Neuron (in vitro differentiated cells): ENCODE measurements around the gene TRAPPC10.

ENCODE experiments used
- H2AFZ ChIP-seq: one replicate; pipeline ENCODE4 v1.6.1; 2013; ENCODE audit warnings: low read depth, mild to moderate bottlenecking, inconsistent platforms, low read length, moderate library complexity
- H3K27me3 ChIP-seq: one replicate; pipeline ENCODE4 v1.6.1; 2013; ENCODE audit warnings: low read length; ENCODE audit not compliant: insufficient read depth
- H3K36me3 ChIP-seq: one replicate; pipeline ENCODE4 v1.6.1; 2013; ENCODE audit warnings: low read length; ENCODE audit not compliant: insufficient read depth
- H3K4me1 ChIP-seq: one replicate; pipeline ENCODE4 v1.6.1; 2013; ENCODE audit warnings: low read length; ENCODE audit not compliant: insufficient read depth
- H3K4me3 ChIP-seq: 2 replicates; pipeline ENCODE4 v1.5.1; 2013; ENCODE audit warnings: mild to moderate bottlenecking, low read length, moderate library complexity
- H3K9me3 ChIP-seq: one replicate; pipeline ENCODE4 v1.6.1; 2013; ENCODE audit warnings: low read length

Gene TRAPPC10

DNA sequence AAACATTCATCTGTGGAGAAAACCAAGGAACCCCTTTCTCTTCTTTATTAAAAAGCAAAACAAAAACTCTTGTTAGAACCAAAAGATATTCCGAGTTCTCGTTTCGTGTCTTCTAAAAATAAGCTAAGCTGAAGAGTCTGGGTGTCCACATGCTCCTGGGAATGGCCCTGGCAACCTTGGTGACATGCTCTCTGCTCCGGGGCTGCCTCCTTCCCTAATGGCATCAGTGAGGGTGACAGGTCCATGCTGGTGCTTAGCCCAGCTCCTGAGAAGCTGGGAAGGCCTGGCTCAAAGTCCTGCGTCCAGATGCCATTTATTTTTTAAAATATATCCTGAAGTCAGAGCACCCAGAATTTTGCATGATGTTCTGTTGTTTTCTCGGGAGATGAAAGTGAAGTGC, 24.6 kb upstream of the TRAPPC10 start:
- no peak overlapping the region for H2AFZ ChIP-seq
- peaks cover 18% of the 10 kb centered on the region for H3K4me1 ChIP-seq
- H3K4me3 ChIP-seq: no peak overlapping the region
- peaks cover under 1% of the 10 kb centered on the region for H3K36me3 ChIP-seq
- H3K27me3 ChIP-seq: no peaks in the 10 kb centered on the region
- peaks cover 2% of the 10 kb centered on the region for H3K9me3 ChIP-seq

DNA sequence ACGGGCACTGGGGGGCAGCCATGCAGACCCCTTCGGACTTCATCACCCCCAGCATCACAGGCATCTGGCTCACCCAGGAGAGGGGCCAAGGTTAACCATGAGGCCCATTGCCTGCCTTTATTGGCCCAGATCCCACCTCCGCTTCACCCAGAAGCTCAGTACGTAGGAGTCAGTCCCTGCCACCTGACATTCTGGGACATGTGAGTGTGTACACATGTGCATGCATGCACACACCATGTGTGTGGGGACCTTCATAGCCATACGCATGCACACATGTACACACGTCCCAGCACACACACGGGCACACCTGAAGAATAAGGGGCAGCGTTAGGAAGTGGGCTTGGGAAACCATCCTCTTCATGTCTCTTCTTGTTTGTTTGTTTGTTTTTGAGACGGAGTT, 24.1 kb upstream of the TRAPPC10 start:
- Histone ChIP-seq H2AFZ (no peak overlapping the region), H3K4me3 (no peak overlapping the region), H3K27me3 (no peaks in the 10 kb centered on the region), H3K9me3 (peaks cover 2% of the 10 kb centered on the region), H3K36me3 (no peaks in the 10 kb centered on the region), H3K4me1 (peaks cover 18% of the 10 kb centered on the region)

DNA sequence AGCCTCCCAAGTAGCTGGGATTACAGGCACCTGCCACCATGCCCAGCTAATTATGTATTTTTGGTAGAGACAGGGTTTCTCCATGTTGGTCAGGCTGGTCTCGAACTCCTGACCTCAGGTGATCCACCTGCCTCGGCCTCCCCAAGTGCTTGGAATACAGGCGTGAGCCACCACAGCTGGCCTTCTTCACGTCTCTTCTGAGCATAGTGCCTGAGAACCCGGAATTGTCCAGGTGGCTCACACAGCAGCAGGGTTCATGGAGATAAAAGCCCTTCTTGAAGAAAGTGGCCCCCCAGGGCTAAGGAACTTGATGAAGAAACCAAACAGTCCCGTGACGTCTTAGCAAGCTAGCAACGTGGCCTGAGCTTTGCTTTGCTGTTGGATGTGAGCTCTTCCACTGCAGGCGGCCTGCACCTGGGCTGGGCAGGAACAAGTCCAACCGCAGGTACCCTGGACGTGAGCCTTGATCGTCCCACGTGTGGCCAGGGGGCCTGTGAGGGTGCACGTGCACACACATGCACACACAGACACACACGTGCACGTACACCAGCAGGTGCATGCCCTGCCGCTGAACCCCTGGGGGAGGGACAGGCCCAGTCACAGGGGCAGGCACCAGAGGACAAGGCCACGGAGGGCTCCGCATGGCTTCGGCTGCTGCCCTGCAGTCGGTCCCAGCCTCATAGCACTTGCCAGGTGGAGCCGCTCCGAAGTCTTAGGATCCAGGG, 23.4 kb upstream of the TRAPPC10 start:
- Histone ChIP-seq H2AFZ (no peak overlapping the region), H3K9me3 (peaks cover 2% of the 10 kb centered on the region), H3K4me1 (peaks cover 19% of the 10 kb centered on the region), H3K4me3 (no peak overlapping the region), H3K36me3 (no peaks in the 10 kb centered on the region), H3K27me3 (no peaks in the 10 kb centered on the region)

DNA sequence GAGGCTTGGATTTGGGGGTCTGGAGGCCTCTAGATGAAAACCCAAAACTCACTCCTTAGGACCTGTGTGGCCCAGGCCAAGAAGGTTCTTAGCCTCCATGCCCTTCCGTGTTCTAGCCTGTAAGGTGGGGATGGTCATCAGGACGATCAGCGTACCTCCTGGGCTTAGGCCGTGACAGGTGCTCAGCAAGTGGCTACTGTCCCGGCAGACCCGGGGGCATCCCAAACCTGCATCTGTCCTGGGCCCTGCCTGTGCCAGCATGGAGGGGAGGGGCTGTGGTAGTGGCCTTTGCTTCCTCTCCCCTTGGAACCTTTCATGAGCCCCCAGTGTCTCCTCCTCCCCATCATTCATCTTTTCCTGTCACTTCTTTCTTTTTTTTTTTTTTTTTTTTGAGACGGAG, 22.7 kb upstream of the TRAPPC10 start:
- Histone ChIP-seq H3K4me1 (peaks cover 23% of the 10 kb centered on the region), H3K27me3 (no peaks in the 10 kb centered on the region), H3K4me3 (no peak overlapping the region), H3K9me3 (peaks cover 2% of the 10 kb centered on the region), H2AFZ (no peak overlapping the region), H3K36me3 (no peaks in the 10 kb centered on the region)

DNA sequence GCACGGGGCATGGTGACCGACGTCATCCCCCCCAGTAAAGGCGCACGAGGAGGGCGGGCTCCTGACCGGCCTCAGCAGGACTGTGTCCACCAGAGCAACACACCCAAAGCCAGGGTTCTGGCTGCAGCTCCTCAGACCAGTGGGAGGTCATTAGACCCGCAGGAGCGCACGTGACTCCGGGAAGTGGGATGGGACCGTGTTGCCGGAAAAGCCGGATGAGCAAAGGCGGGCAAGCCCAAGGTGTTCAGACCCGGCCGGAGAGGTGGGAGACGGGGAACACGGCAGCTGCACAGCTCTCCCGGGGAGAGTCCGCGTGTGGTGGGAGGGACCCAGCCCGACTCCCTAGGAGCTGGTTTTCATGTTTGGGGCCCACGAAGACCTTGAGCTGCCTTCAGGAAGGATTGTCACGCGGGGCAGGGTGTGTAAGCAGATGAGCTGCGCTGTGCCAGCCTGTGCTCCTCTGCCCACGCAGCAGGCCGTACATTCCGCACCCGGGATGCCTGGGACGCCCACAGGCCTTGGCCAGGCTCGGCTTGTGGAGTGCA, 20.6 kb upstream of the TRAPPC10 start:
- no peak overlapping the region for H2AFZ ChIP-seq
- peaks cover 4% of the 10 kb centered on the region for H3K9me3 ChIP-seq
- no peak overlapping the region for H3K4me3 ChIP-seq
- no peaks in the 10 kb centered on the region for H3K36me3 ChIP-seq
- no peaks in the 10 kb centered on the region for H3K27me3 ChIP-seq
- H3K4me1 ChIP-seq: peaks cover 9% of the 10 kb centered on the region

DNA sequence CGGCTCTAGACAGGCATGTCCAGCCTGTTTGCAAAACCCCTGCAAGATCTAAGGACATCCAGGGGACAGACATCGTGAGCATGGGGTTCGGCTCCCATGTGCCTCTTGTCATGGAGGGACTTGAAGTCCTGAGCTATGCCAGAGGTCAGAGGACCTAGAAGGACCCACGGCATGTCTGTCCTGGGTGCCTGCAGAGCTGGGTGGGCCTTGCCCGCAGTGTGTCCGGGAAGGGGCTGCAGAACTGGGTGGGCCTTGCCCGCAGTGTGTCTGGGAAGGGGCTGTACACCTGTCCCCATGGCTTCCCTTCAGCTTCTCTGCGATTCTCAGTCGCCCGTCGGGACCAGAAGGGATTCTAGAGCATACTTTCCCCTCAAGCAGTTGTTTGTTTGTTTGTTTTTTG, 20.0 kb upstream of the TRAPPC10 start:
- Histone ChIP-seq H3K9me3 (peaks cover 4% of the 10 kb centered on the region), H3K4me3 (no peak overlapping the region), H3K4me1 (peaks cover 5% of the 10 kb centered on the region), H3K36me3 (no peaks in the 10 kb centered on the region), H2AFZ (no peak overlapping the region), H3K27me3 (no peaks in the 10 kb centered on the region)

DNA sequence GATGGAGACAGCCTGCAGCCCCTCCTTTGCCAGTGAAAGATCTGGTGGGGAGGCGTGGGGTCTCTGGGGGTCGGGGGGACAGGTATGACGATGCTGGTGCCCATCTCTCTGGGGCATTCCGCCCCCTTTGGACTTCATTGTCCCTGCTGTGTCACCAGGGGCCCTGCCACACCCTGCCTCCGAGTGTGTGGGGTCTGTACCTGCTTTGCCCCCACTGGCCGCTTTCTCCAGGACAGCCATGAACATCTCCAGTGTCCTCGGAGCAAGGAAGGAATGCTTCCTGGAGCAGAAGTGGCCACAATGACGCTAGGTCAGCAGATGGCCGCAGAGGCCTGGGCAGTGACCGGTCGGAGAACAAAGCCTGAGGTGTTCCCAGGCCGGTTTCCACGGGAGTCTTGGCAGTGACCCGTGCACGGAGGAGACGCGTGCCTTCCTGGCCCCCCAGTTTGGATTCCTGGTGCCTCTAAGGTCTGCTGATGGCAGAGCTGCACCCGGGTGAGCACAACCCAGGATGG, 18.6 kb upstream of the TRAPPC10 start:
- H3K9me3 ChIP-seq: peaks cover 4% of the 10 kb centered on the region
- no peaks in the 10 kb centered on the region for H3K36me3 ChIP-seq
- H2AFZ ChIP-seq: no peak overlapping the region
- H3K27me3 ChIP-seq: no peaks in the 10 kb centered on the region
- no peak overlapping the region for H3K4me3 ChIP-seq
- peaks cover 5% of the 10 kb centered on the region for H3K4me1 ChIP-seq

DNA sequence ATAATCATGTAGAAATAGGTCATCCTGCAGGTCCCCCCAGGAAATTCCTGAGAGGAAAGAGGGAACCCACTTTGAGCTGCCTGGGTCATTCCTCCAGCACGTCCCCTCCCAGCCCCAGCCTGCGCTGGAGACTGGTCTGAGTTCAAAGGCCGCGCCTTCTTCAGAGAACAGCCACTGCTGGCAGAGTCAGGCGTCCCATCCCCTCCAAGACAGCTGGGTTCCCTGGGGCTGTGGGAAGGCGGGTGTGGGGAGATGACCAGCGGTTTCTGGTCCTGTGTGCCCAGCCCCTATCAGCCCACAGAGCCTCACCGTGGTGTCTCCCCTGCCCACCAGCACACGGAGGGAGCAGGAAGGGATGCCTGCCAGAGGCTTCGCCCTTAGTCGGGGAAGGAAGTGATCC, 18.0 kb upstream of the TRAPPC10 start:
- Histone ChIP-seq H3K4me3 (no peak overlapping the region), H3K27me3 (no peaks in the 10 kb centered on the region), H3K9me3 (peaks cover 4% of the 10 kb centered on the region), H3K36me3 (no peaks in the 10 kb centered on the region), H3K4me1 (peaks cover 5% of the 10 kb centered on the region), H2AFZ (no peak overlapping the region)

DNA sequence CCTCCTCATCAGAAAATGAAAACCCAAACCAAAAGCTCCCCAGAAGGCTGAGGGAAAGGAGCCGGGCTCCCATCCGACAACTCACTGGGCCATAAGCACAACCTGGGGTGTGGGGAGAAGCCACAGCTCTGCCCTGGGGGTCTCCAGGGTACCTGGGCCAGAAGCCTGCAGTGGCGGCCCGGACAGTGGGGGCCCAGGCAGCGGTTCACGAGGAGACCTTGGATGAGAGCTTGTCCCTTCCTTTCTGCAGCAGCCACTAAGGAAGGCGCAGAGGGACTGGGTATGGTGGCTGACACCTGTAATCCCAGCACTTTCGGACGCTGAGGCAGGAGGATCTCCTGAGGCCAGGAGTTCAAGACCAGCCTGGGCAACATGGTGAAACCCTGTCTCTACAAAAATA, 17.5 kb upstream of the TRAPPC10 start:
- peaks cover 5% of the 10 kb centered on the region for H3K4me1 ChIP-seq
- H3K27me3 ChIP-seq: no peaks in the 10 kb centered on the region
- peaks cover 4% of the 10 kb centered on the region for H3K9me3 ChIP-seq
- H2AFZ ChIP-seq: no peak overlapping the region
- H3K4me3 ChIP-seq: no peak overlapping the region
- H3K36me3 ChIP-seq: no peaks in the 10 kb centered on the region

DNA sequence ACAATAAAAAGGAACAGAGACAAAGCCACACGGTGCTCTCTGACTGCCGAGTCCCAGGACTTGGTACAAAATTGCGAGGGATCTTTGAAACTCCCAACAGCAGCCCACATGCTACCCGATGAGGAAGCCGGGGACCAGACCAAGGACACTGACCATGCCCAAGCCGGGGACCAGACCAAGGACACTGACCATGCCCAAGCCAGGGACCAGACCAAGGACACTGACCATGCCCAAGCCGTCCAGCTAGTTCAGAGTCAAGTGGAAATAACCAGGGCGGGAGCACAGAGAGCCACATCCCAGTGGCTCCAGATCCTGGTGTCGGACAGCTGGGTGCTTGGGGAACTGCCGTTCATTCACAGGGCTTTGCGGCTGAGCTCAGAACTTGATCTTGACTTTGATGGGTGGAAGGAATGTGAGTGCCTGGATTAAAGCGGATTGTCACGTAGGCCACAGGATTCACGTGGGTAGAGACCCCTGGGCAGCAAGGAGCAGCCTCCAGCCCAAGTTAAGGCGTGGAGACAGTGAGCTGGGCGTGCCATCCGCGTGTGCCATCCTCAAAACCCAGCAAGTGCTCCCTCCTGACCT, 16.5 kb upstream of the TRAPPC10 start:
- Histone ChIP-seq H3K27me3 (no peaks in the 10 kb centered on the region), H3K4me1 (peaks cover 7% of the 10 kb centered on the region), H3K4me3 (no peak overlapping the region), H3K36me3 (no peaks in the 10 kb centered on the region), H2AFZ (no peak overlapping the region), H3K9me3 (peaks cover 4% of the 10 kb centered on the region)

DNA sequence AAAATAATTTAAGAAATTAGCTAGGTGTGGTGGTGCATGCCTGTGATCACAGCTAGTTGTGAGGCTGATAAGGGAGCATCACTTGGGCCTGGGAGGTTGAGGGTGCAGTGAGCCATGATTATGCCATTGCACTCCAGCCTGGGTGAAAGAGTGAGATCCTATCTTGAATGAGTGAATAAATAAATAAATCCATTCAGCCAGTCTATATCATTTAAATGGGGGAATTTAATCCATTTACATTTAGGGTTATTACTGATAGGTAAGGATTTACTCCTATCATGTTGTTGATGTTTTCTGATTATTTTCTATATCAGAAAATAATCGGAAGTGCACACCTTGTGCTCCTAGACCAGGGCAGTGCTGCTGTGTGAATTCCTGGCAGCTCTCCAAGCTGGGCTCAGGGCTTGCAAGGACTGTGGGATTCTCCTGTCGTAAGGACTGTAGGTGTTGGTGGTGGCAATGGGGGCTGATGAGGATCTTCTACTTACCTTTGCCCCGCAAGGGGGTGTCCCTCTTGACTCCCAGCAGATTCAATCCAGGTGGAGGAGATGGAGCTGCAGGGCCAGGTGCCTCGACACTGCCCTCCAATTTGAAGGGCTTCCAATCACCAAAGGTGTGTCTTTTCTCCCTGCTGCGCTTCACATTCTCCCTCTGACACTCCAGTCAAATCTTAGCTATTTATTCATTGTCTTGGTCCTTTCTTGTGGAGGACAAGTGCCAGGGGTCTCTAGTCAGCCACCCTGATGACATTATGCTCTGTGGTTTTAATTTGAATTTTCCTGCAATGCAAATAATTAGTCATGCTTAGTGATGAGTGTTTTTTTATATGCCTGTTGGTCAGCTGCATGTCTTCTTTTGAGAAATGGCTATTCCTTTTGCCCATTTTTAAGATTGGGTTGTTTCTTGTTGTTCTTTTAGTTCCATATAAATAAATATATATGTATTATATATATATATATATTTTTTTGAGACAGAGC, 14.1 kb upstream of the TRAPPC10 start:
- no peaks in the 10 kb centered on the region for H3K27me3 ChIP-seq
- H2AFZ ChIP-seq: no peak overlapping the region
- H3K36me3 ChIP-seq: no peaks in the 10 kb centered on the region
- H3K4me1 ChIP-seq: peaks cover 7% of the 10 kb centered on the region
- peaks cover 2% of the 10 kb centered on the region for H3K9me3 ChIP-seq
- no peak overlapping the region for H3K4me3 ChIP-seq

DNA sequence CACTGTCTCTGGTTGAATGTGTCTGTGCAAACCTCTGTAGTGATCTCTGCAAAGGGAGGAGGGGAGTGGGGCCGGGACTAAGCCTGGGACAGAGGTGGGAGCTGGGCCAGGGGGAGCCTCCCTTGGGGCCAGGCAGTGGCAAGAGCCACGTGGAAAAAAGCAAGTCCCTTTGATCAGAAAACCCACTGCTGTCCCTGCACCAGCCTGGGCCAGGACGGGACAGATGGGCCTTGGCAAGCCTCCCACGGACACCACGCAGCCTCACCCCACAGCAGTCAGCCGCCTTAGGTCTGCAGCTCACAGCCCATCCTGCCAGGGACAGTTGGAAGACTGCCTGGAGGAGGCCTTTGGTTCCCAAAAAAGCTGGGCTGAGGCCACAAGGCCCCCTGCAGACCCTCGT, 11.7 kb upstream of the TRAPPC10 start:
- Histone ChIP-seq H3K27me3 (no peaks in the 10 kb centered on the region), H3K4me3 (no peak overlapping the region), H3K36me3 (no peaks in the 10 kb centered on the region), H2AFZ (no peak overlapping the region), H3K9me3 (peaks cover 2% of the 10 kb centered on the region), H3K4me1 (peaks cover 2% of the 10 kb centered on the region)

DNA sequence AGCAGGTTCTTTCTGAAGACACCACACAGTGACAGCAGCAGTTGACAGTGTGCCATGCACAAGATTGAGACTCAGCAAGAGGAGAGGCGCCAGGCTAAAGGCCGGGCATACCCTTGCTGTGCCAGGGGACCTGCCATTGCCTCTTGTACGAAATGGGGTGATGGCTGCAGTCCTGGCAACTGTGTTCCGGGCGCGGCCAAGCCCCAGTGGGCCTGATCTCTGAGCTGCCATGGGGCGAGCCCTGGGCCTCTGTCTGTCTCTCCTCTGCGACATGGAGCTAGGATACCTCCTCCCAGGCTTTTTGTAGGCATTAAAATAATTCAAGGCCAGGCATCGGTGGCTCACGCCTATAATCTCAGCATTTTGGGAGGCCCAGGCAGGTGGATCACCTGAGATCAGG, 9.6 kb upstream of the TRAPPC10 start:
- H3K27me3 ChIP-seq: no peaks in the 10 kb centered on the region
- H3K36me3 ChIP-seq: no peaks in the 10 kb centered on the region
- H3K4me3 ChIP-seq: no peak overlapping the region
- no peak overlapping the region for H2AFZ ChIP-seq
- H3K4me1 ChIP-seq: peaks cover 13% of the 10 kb centered on the region
- H3K9me3 ChIP-seq: no peaks in the 10 kb centered on the region
